Epithelial cell of esophagus (primary cell): ENCODE results near the gene PTGS2.

Experiments
- DNase-seq: peaks from one replicate; pipeline ENCODE4 v3.0.0; 2010; ENCODE audit warnings: low read depth
- H3K4me3 ChIP-seq: 2 replicates; pipeline ENCODE4 v1.5.1; 2011; ENCODE audit warnings: mild to moderate bottlenecking, low read length, control low read depth
- CTCF ChIP-seq: IDR thresholded peaks from 2 replicates; pipeline ENCODE4 v1.5.1; 2011; ENCODE audit warnings: low read depth, mild to moderate bottlenecking, low read length, control low read depth, inconsistent platforms; ENCODE audit not compliant: insufficient read depth; ENCODE audit errors: missing control alignments

PTGS2 gene

GRCh38 chr1:186633116-186633515 is 47.1 kb downstream of the PTGS2 start:
- DNase-seq: peak; percentile 21
- H3K4me3 ChIP-seq: no peak overlapping the region
- TF ChIP-seq CTCF: no peak

GRCh38 chr1:186629341-186629740 is 50.9 kb downstream of the PTGS2 start:
- H3K4me3 ChIP-seq: no peak overlapping the region
- no peak for DNase-seq
- no peak for TF ChIP-seq CTCF

- DNase-seq: no peak
- TF ChIP-seq CTCF: no peak
Observed at GRCh38 chr1:186628910-186629309, 51.3 kb downstream of the PTGS2 start.

GRCh38 chr1:186627019-186627418 is 53.2 kb downstream of the PTGS2 start:
- TF ChIP-seq CTCF: no peak
- no peak for DNase-seq
- H3K4me3 ChIP-seq: no peak overlapping the region

More at GRCh38 chr1:186628910-186629309, 51.3 kb downstream of the PTGS2 start:
- no peak overlapping the region for H3K4me3 ChIP-seq

GRCh38 chr1:186626356-186626932 is 53.8 kb downstream of the PTGS2 start:
- TF ChIP-seq CTCF: no peak
- no peak overlapping the region for H3K4me3 ChIP-seq
- no peak for DNase-seq

- no peak for DNase-seq
Observed at GRCh38 chr1:186623551-186623950, 56.7 kb downstream of the PTGS2 start.

More at GRCh38 chr1:186623551-186623950, 56.7 kb downstream of the PTGS2 start:
- no peak for TF ChIP-seq CTCF
- H3K4me3 ChIP-seq: no peak overlapping the region
